Pancreas (tissue), 10 donors: ENCODE results near the gene XYLT2. TPM values are rescaled to one million over a fixed set of nuclear protein-coding genes. Genes with fewer than 3 reads are reported as not detected.

Experiments
- ATAC-seq, 4 donors: fragments of 200-7000 bp; cut with Tn5 transposase; one replicate each; pipeline versions ENCODE4 v1.8.0 to v1.9.1; 2020; ENCODE audit warnings: mild to moderate bottlenecking in 4 of 4, moderate library complexity in 4 of 4
- DNase-seq, 6 donors: peaks; one replicate each; pipeline ENCODE4 v3.0.0-alpha.2; 2020
- FAIRE-seq: peaks from 2 replicates; lab custom pipeline; 2012; peaks lifted over from hg19 to GRCh38; lab: Jason Lieb, UNC
- H3K27ac ChIP-seq, 4 donors: fragments of 200-600 bp; sonication (generic); 1 replicate in 3 of 4; 2 replicates in 1 of 4; pipeline versions ENCODE4 v1.5.0 to v1.8.0; 2020
- H3K27me3 ChIP-seq, 4 donors: fragments of 200-600 bp; one replicate each; pipeline ENCODE4 v1.8.0; 2021
- H3K36me3 ChIP-seq, 3 donors: fragments of 200-600 bp; sonication (generic) in 1 of 3; one replicate each; pipeline versions ENCODE4 v1.5.0 to v1.8.0; 2020 to 2021
- H3K4me1 ChIP-seq, 3 donors: fragments of 200-600 bp; one replicate each; pipeline ENCODE4 v1.8.0; 2021
- H3K4me3 ChIP-seq, 4 donors: fragments of 200-600 bp; sonication (generic) in 2 of 4; one replicate each; pipeline versions ENCODE4 v1.5.0 to v1.8.0; 2020 to 2021
- H3K9me3 ChIP-seq, 4 donors: fragments of 200-600 bp; one replicate each; pipeline ENCODE4 v1.8.0; 2021
- WGBS, 2 donors: extraction: QIAGEN DNeasy Blood & Tissue Kit; methylation state at CpG; one replicate each; pipeline ENCODE4 v1.1.7; 2013; 5-methylcytosine and 5-hydroxymethylcytosine counted together
- intact Hi-C, 3 donors: fragments of 100-400 bp; cut with DNase I; formaldehyde crosslinking; loops; one replicate each; pipeline versions ENCODE4 v1.11.1 to v1.14.2; 2022
- polyA plus RNA-seq, 2 donors: library from polyadenylated mRNA; stranded (reverse); fragments of 200-250 nt; gene quantifications; one replicate each; pipeline ENCODE4 v1.2.3, GENCODE V29; 2013
- total RNA-seq, 6 donors: library from RNA; stranded (reverse); fragmentation: NEBNext Ultra II Directional in 4 of 6; extraction: Animal tissue kit (Norgen Biotek cat#: 25700) in 4 of 6; gene quantifications; one replicate each; pipeline versions ENCODE4 v1.2.1 to v1.2.4, GENCODE V29; 2021 to 2023
- TF ChIP-seq, protein P1 (sequence below), 4 donors: fragments of 200-600 bp; sonication (generic) in 3 of 4; IDR thresholded peaks; one replicate each; pipeline versions ENCODE4 v1.5.0 to v1.8.0; 2021; ENCODE audit warnings: antibody characterized with exemption in 4 of 4
- donor health status: healthy with polysubstance abuse.
- donor health status: DM: no; HTN: no; CAD: no; lungs with moderate emphysema.
- donor health status: DM: no; HTN: no; CAD: no.
- donor health status: control.
- donor health status: control.
- donor health status: Bipolar disorder and iron deficiency.
- donor health status: DM: yes; HTN: yes; CAD: no.
- donor health status: DM: no; HTN: no; CAD: no.
- donor health status: DM: no; HTN: no; CAD: no.
- donor health status: DM: yes; HTN: yes; CAD: no.

The XYLT2 gene
- total and polyA plus RNA-seq, 8 donors: 9.8 to 15.5 (median 12.6) TPM

DNA sequence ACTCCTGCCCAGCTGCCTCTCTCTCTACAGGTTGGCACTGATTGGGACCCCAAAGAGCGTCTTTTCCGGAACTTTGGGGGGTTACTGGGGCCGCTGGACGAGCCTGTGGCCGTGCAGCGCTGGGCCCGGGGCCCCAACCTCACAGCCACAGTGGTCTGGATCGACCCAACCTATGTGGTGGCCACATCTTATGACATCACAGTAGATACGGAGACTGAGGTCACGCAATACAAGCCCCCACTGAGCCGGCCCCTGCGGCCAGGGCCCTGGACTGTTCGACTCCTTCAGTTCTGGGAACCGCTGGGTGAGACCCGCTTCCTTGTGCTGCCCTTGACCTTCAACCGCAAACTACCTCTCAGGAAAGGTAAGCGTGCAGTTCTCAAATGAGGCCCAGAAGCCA, 12.3 kb downstream of the XYLT2 start:
- Histone ChIP-seq H3K27ac (no peak overlapping the region), H3K4me1 (peaks cover 0 to 7% (median 0%) of the 10 kb centered on the region in 3 donors), H3K27me3 (no peaks in the 10 kb centered on the region), H3K4me3 (no peak overlapping the region), H3K9me3 (no peaks in the 10 kb centered on the region), H3K36me3 (peaks cover 0 to 39% (median 10%) of the 10 kb centered on the region in 3 donors)
- TF ChIP-seq, protein P1, sequence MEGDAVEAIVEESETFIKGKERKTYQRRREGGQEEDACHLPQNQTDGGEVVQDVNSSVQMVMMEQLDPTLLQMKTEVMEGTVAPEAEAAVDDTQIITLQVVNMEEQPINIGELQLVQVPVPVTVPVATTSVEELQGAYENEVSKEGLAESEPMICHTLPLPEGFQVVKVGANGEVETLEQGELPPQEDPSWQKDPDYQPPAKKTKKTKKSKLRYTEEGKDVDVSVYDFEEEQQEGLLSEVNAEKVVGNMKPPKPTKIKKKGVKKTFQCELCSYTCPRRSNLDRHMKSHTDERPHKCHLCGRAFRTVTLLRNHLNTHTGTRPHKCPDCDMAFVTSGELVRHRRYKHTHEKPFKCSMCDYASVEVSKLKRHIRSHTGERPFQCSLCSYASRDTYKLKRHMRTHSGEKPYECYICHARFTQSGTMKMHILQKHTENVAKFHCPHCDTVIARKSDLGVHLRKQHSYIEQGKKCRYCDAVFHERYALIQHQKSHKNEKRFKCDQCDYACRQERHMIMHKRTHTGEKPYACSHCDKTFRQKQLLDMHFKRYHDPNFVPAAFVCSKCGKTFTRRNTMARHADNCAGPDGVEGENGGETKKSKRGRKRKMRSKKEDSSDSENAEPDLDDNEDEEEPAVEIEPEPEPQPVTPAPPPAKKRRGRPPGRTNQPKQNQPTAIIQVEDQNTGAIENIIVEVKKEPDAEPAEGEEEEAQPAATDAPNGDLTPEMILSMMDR (IDR thresholded peaks at IDR 0.05): no peak
- no peak for FAIRE-seq
- WGBS, 2 donors: 92 to 94% methylated on average over 17 of the region's 17 CpGs
- DNase-seq: no peak
- ATAC-seq: no peak
- intact Hi-C loops: loop anchor here in 1 of 3 donors (10.0 kb wide), 1 partner anchor 267 kb away; no protein-coding TSS in a partner anchor

DNA sequence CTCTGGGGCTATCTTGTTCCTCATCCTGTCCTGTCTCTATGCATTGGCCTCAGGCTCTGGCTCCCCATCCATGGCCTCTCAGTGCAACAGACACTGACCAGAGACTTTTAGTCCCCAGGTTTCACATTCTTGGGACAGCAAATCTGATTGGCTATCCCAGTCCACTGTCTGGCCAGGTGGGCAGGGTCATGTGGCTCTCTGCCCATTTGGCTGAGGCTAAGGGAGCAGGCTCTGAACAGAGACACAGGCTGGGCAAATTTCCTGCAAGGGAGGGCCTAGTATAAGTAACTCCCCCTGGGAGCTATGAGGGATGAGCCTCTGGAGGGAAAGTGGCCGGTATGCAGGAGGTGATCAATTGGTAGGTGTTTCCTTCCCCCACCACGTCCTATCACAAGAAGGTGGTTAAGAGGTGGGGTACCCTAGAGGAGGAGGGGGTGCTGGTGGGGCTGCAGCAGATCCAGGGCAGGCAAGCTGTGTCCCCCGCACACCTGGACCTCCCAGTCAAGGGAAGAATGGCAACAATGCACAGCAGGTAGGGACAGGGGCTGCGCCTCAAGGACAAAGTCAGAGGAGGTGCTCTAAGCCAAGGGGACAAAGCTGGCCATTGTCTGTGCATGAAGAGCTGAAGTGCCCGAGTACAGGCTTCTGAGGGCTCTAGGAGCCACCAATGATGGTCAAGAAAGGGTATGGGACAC, 13.2 kb downstream of the XYLT2 start:
- no peak for DNase-seq
- peaks cover 0 to 7% (median 0%) of the 10 kb centered on the region in 3 donors for H3K4me1 ChIP-seq
- ATAC-seq: peak in 1 of 4 donors; percentile 6

DNA sequence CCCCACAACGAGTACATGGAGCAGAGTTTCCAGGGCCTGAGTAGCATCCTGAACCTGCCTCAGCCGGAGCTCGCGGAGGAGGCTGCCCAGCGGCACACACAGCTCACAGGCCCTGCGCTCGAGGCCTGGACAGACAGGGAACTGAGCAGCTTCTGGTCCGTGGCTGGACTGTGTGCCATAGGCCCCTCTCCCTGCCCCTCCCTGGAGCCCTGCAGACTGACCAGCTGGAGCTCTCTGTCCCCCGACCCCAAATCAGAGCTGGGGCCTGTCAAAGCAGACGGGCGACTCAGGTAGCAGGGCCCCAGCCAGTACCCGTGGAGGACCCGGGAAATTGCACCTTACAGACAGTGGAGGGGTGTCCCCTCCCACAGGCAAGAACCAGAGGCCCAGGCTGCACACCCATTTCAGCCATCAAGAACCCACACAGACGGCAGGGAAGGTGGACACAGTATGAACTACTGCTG, 14.1 kb downstream of the XYLT2 start:
- FAIRE-seq (no peak), ATAC-seq (no peak), DNase-seq (peak in 2 of 6 donors; percentile 13 to 54)
- peaks cover 0 to 7% (median 0%) of the 10 kb centered on the region in 3 donors for H3K4me1 ChIP-seq
- no peaks in the 10 kb centered on the region for H3K27me3 ChIP-seq
- peaks cover 0 to 25% (median 10%) of the 10 kb centered on the region in 3 donors for H3K36me3 ChIP-seq
- H3K27ac ChIP-seq: no peak overlapping the region
- 81 to 88% methylated on average over 14 of the region's 14 CpGs for WGBS, 2 donors
- H3K4me3 ChIP-seq: no peak overlapping the region
- H3K9me3 ChIP-seq: no peaks in the 10 kb centered on the region
- intact Hi-C loops: loop anchor here in 2 of 3 donors (10.0 kb wide), 2 partner anchors 115 to 265 kb away; partner anchors contain the start of gene RSAD1 (in 1 of the 2)
- TF ChIP-seq, protein P1 (IDR thresholded peaks at IDR 0.05): no peak

More for the DNA sequence above, 13.2 kb downstream of the XYLT2 start:
- TF ChIP-seq, protein P1 (IDR thresholded peaks at IDR 0.05): no peak
- WGBS, 2 donors: 54 to 66% methylated on average over 5 of the region's 5 CpGs
- H3K4me3 ChIP-seq: no peak overlapping the region
- H3K9me3 ChIP-seq: no peaks in the 10 kb centered on the region
- H3K27me3 ChIP-seq: no peaks in the 10 kb centered on the region
- no peak overlapping the region for H3K27ac ChIP-seq
- FAIRE-seq: no peak
- intact Hi-C loops: loop anchor here in 1 of 3 donors (10.0 kb wide), 1 partner anchor 266 kb away; no protein-coding TSS in a partner anchor
- H3K36me3 ChIP-seq: peaks cover 0 to 33% (median 10%) of the 10 kb centered on the region in 3 donors

GRCh38 chr17:50360486-50361115, 14.7 kb downstream of the XYLT2 start:
- no peak overlapping the region for H3K4me3 ChIP-seq
- ATAC-seq: no peak
- 84 to 94% methylated on average over 11 of the region's 11 CpGs for WGBS, 2 donors
- TF ChIP-seq, protein P1 (IDR thresholded peaks at IDR 0.05): no peak
- H3K4me1 ChIP-seq: peaks cover 0 to 7% (median 0%) of the 10 kb centered on the region in 3 donors
- H3K9me3 ChIP-seq: no peaks in the 10 kb centered on the region
- no peaks in the 10 kb centered on the region for H3K27me3 ChIP-seq
- H3K27ac ChIP-seq: no peak overlapping the region
- intact Hi-C loops: loop anchor here in 1 of 3 donors (10.0 kb wide), 1 partner anchor 114 kb away; the partner anchor contains the start of gene RSAD1
- peak in 1 of 6 donors; percentile 12 for DNase-seq
- no peak for FAIRE-seq
- peaks cover 0 to 21% (median 5%) of the 10 kb centered on the region in 3 donors for H3K36me3 ChIP-seq
